ENCODE data around the gene GRID2. TPM values are rescaled to one million over a fixed set of nuclear protein-coding genes. Genes with fewer than 3 reads are reported as not detected.

The GRID2 gene
- polyA plus RNA-seq, 1 of the 3 experiments (the other 2 are of a cell fraction), result not detected

DNA sequence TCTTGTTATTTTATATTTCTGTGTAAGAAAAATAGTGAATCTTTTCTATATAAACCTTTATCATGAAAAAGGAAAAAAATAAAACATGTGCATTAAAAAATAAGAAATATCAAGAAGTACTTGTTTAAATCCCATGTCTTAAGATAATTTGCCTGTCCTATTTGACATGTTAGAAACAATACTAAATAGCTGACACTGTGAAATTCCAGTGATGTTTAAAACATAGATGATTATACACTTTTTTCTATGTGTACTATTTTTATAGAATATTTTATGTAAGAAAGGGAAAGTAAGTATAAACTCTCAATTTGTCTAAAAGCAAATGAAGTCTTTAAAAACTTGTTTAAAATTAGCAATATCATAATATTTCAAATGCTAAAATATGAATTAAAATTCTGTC lies 981.6 kb downstream of the GRID2 start:
- no peaks in the 10 kb centered on the region for H3K4me1 ChIP-seq (ENCODE audit: control insufficient read depth in 1 of 2, insufficient read depth in 2 of 2, low read depth in 1 of 2, low read length in 1 of 2)
- H3K9me2 ChIP-seq, result no peaks in the 10 kb centered on the region
- no peak overlapping the region for H3K4me2 ChIP-seq
- DNase-seq, result no peak
- TF ChIP-seq TCF12 (IDR thresholded peaks at IDR 0.05) (no peak), JUND (IDR thresholded peaks at IDR 0.05) (no peak), GATA2 (CRISPR knock-in tag; IDR thresholded peaks at IDR 0.05) (no peak), FOXJ3 (CRISPR knock-in tag; IDR thresholded peaks at IDR 0.05) (no peak), RCOR1 (IDR thresholded peaks at IDR 0.05; ENCODE audit: low read length) (no peak), NFIC (IDR thresholded peaks at IDR 0.05; ENCODE audit: borderline replicate concordance) (no peak), RXRA (IDR thresholded peaks at IDR 0.05; ENCODE audit: borderline replicate concordance, low read depth) (no peak), ELF1 (IDR thresholded peaks at IDR 0.05) (no peak), TAF1 (IDR thresholded peaks at IDR 0.05; ENCODE audit: borderline replicate concordance, low read depth, low read length) (no peak), RFX5 (IDR thresholded peaks at IDR 0.05; ENCODE audit: low read length) (no peak), YY1 (IDR thresholded peaks at IDR 0.05; ENCODE audit: low read depth) (no peak), FOSL2 (IDR thresholded peaks at IDR 0.05; ENCODE audit: borderline replicate concordance, low read depth) (no peak), MXI1 (IDR thresholded peaks at IDR 0.05; ENCODE audit: low read depth, low read length) (no peak), NRF1 (IDR thresholded peaks at IDR 0.05; ENCODE audit: low read depth, low read length) (no peak)
- TF ChIP-seq, protein P1, sequence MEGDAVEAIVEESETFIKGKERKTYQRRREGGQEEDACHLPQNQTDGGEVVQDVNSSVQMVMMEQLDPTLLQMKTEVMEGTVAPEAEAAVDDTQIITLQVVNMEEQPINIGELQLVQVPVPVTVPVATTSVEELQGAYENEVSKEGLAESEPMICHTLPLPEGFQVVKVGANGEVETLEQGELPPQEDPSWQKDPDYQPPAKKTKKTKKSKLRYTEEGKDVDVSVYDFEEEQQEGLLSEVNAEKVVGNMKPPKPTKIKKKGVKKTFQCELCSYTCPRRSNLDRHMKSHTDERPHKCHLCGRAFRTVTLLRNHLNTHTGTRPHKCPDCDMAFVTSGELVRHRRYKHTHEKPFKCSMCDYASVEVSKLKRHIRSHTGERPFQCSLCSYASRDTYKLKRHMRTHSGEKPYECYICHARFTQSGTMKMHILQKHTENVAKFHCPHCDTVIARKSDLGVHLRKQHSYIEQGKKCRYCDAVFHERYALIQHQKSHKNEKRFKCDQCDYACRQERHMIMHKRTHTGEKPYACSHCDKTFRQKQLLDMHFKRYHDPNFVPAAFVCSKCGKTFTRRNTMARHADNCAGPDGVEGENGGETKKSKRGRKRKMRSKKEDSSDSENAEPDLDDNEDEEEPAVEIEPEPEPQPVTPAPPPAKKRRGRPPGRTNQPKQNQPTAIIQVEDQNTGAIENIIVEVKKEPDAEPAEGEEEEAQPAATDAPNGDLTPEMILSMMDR (IDR thresholded peaks at IDR 0.05), result no peak
- TF ChIP-seq, protein P2, sequence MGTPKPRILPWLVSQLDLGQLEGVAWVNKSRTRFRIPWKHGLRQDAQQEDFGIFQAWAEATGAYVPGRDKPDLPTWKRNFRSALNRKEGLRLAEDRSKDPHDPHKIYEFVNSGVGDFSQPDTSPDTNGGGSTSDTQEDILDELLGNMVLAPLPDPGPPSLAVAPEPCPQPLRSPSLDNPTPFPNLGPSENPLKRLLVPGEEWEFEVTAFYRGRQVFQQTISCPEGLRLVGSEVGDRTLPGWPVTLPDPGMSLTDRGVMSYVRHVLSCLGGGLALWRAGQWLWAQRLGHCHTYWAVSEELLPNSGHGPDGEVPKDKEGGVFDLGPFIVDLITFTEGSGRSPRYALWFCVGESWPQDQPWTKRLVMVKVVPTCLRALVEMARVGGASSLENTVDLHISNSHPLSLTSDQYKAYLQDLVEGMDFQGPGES (IDR thresholded peaks at IDR 0.05; ENCODE audit: low read depth, low read length), result no peak
- TF ChIP-seq, protein P3, sequence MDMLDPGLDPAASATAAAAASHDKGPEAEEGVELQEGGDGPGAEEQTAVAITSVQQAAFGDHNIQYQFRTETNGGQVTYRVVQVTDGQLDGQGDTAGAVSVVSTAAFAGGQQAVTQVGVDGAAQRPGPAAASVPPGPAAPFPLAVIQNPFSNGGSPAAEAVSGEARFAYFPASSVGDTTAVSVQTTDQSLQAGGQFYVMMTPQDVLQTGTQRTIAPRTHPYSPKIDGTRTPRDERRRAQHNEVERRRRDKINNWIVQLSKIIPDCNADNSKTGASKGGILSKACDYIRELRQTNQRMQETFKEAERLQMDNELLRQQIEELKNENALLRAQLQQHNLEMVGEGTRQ (IDR thresholded peaks at IDR 0.05; ENCODE audit: borderline replicate concordance, low read depth, low read length), result no peak
- TF ChIP-seq, protein P4, sequence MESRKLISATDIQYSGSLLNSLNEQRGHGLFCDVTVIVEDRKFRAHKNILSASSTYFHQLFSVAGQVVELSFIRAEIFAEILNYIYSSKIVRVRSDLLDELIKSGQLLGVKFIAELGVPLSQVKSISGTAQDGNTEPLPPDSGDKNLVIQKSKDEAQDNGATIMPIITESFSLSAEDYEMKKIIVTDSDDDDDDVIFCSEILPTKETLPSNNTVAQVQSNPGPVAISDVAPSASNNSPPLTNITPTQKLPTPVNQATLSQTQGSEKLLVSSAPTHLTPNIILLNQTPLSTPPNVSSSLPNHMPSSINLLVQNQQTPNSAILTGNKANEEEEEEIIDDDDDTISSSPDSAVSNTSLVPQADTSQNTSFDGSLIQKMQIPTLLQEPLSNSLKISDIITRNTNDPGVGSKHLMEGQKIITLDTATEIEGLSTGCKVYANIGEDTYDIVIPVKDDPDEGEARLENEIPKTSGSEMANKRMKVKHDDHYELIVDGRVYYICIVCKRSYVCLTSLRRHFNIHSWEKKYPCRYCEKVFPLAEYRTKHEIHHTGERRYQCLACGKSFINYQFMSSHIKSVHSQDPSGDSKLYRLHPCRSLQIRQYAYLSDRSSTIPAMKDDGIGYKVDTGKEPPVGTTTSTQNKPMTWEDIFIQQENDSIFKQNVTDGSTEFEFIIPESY (IDR thresholded peaks at IDR 0.05; ENCODE audit: borderline replicate concordance, low read depth), result no peak
- TF ChIP-seq, protein P5, sequence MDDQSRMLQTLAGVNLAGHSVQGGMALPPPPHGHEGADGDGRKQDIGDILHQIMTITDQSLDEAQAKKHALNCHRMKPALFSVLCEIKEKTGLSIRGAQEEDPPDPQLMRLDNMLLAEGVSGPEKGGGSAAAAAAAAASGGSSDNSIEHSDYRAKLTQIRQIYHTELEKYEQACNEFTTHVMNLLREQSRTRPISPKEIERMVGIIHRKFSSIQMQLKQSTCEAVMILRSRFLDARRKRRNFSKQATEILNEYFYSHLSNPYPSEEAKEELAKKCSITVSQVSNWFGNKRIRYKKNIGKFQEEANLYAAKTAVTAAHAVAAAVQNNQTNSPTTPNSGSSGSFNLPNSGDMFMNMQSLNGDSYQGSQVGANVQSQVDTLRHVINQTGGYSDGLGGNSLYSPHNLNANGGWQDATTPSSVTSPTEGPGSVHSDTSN (IDR thresholded peaks at IDR 0.05), result no peak
- H3K27ac ChIP-seq (ENCODE audit: low read depth in 2 of 2, low read length in 1 of 2), result no peak overlapping the region
- H2AFZ ChIP-seq (ENCODE audit: low read depth), result no peak overlapping the region
- POLR2A ChIA-PET, result no interaction called here
- CTCF ChIA-PET, result no interaction called here
- H3K79me2 ChIP-seq (ENCODE audit: insufficient read depth), result no peaks in the 10 kb centered on the region
- H3K27me3 ChIP-seq (ENCODE audit: insufficient read depth), result no peaks in the 10 kb centered on the region
- no peak overlapping the region for H3K4me3 ChIP-seq (ENCODE audit: low read depth in 2 of 2, low read length in 1 of 2)
- no peaks in the 10 kb centered on the region for H3K9me3 ChIP-seq
- H3K9ac ChIP-seq, result no peak overlapping the region
- no peaks in the 10 kb centered on the region for H4K20me1 ChIP-seq (ENCODE audit: insufficient read depth)
- H3K36me3 ChIP-seq (replicated peaks in 1 of 2; ENCODE audit: control insufficient read depth in 1 of 2, insufficient read depth in 2 of 2, low read length in 1 of 2), result no peaks in the 10 kb centered on the region
- H3F3A ChIP-seq (replicated peaks; ENCODE audit: insufficient read depth), result no peaks in the 10 kb centered on the region

Data from SK-N-SH (cell line).